ENCODE measurements around the gene GSK3B.
"Not testable (repeated sequence)": the region's sequence is repeated elsewhere in the genome, so short reads cannot be mapped to it uniquely, and the experiment has no call there.

Gene GSK3B

GRCh38 chr3:119998166-119998565, 96.1 kb downstream of the GSK3B start:
- no peak for DNase-seq

DNA sequence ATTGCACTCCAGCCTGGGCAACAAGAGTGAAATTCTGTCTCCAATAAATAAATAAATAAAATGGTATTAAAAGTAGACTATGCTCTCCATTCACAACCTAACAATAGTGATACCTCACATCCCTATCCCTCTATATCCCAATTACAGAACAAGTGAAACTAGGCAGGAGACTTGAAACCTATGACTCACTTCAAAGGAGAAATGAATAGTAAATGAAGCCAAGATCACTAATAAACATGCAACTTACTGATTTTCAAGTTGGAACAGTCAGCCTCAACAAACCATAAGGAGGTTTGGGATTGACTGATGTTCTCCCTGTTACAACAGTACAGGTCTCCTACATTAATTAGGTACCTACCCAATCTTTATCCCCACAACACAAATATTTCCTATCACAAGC, 103.4 kb downstream of the GSK3B start:
- DNase-seq = no peak

GRCh38 chr3:119989981-119990655, 104.1 kb downstream of the GSK3B start:
- no peak for DNase-seq

- not testable (repeated sequence) for DNase-seq
Observed at GRCh38 chr3:119986812-119987211, 107.4 kb downstream of the GSK3B start.

DNA sequence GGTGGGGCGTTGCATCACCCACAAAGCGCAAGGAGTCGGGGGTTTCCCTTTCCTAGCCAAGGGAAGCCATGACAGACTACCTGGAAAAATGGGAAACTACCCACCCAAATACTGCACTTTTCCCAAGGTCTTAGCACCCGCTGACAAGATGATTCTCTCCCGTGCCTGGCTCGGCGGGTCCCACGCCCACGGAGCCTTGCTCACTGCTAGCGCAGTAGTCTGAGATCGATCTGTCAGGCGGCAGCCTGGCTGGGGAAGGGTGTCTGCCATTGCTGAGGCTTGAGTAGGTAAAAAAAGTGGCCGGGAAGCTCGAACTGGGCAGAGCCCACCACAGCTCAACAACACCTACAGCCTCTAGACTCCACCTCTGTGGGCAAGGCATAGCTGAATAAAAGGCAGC, 112.9 kb downstream of the GSK3B start:
- DNase-seq = no peak

DNA sequence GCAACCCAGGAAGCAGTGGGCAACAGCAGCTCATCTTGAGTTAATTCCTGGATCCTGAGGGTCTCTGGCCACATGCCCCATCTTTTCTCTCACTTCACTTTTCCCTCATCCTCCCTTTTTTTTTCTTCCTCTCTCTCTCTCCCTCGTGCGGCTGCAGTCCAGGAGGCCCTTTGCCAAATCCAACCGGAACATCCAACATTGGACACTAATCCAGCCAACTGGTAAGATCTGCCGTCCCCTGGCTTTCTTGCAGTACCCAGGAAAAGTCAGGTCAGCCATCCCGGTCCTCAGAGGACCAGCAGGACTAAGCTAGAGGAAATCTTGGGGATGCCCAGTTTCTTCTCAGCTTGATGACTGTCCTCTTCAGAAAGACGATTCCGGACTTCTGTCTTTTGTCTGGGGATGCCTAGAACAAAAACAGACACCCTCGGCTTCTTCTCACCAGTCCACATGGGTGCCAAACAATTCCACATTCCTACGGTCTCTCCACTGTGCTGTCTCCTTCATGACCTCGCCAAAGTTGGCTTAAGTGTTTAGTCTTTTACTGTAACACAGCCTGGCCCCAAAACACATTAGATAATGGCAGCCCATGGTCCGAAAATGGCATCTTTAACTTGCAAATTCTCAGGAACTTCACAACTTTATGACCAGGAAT, 115.6 kb downstream of the GSK3B start:
- no peak for DNase-seq

- DNase-seq = no peak
Observed at GRCh38 chr3:119977353-119977752, 116.9 kb downstream of the GSK3B start.

DNA sequence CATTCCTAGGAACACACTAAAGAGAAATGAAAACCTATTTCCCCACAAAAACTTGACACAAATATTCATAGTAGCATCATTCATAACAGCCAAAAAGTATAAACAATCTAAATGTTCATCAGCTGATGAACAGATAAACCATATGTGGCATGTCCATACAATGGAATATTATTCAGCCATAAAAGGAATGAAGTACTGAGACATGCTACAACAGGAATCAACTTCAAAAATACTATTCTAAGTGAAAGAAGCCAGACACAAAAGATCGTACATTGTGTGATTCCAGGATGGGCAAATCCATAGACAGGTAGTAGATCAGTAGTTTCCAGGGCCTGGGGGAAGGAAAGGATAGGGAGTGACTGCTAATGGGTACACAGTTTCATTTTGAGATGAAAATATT, 118.0 kb downstream of the GSK3B start:
- no peak for DNase-seq

DNA sequence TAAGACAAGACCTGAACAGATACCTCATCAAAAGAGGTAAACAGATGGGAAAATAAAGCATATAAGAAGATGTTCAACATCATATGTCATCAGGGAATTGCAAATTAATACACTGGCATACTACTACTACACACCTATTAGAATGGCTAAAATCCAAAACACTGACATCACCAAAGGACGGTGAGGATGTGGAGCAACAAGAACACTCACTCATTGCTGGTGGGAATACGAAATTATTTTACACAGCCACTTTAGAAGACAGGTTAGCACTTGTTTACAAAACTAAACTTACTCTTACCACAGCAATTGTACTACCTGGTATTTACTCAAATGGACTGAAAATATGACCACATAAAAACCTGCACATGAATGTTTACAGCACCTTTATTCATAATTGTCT, 119.6 kb downstream of the GSK3B start:
- no peak for DNase-seq

- DNase-seq = no peak
Observed at GRCh38 chr3:119973018-119973646, 121.1 kb downstream of the GSK3B start.

DNA sequence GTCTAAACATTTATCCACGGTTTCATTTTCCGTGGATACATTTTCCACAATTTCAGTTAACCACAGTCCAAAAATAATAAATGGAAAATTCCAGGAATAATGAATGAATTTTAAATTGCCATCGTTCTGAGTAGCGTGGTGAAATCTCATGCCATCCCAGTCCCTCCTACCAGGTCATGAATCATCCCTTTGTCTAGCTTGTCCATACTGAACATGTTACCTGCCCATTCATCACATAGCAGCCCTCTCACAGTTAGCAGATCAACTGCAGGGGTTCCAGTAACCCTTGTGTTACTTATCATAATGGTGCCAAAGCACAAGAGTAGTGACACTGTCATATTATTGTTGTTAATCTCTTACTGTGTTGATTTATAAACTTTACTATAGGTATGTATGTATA, 124.5 kb downstream of the GSK3B start:
- no peak for DNase-seq

- no peak for DNase-seq
Observed at GRCh38 chr3:119967353-119968006, 126.8 kb downstream of the GSK3B start.

DNA sequence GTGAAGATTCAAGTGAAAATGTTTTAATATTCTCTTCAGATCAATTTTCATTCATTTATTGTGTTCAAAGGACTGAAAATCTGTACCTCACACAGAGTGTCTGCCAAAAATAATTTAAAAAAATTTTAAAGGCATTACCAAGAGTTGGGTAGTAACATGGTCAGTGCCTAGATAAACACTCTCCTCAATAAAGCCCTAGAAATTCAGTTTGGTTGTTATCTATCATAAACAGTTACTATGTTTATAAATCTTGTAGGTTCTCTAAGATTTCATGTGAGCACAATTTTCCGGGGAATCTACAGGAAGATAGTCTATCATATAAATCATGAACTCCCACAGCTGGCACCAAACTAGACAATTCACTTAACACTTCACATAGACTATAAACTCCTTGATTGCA, 128.6 kb downstream of the GSK3B start:
- no peak for DNase-seq

DNA sequence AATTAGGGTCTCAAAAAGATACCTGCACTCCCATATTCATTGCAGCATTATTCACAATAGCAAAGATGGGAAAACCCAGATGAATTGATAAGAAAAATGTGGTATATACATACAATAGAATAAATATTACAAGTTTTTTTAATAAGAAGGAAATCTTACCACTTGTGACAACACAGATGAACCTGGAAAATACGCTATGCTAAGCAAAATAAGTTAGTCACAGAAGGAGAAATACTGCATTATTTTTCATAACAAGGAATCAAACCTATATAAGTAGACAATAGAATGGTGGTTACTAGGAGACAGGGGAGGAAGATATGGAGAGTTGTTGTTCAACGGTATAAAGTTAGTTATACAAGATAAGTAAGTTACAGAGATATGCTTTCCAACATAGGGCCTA, 130.0 kb downstream of the GSK3B start:
- no peak for DNase-seq

DNA sequence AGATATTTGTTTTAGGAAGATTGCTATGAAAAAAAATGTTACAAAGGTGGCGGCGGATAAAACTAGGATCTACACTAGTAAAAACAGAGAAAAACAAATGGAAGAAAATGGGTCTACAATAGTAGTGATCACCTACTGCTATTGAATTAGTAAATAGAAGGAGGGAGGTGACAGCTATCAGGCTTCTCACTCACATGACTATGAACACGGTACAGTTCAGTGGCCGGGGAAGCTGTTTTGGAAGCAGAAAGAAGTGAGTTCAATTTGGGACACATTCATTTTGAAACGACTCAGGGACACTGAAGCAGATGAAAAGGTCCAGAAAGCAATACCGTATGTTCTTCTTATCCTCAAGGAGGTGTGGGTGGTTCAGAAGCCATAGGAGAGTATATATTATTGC, 138.3 kb downstream of the GSK3B start:
- no peak for DNase-seq

GRCh38 chr3:119950666-119951325, 143.5 kb downstream of the GSK3B start:
- DNase-seq = no peak

- no peak for DNase-seq
Observed at GRCh38 chr3:119945291-119945690, 149.0 kb downstream of the GSK3B start.

GRCh38 chr3:119944091-119944490, 150.2 kb downstream of the GSK3B start:
- DNase-seq = no peak

DNA sequence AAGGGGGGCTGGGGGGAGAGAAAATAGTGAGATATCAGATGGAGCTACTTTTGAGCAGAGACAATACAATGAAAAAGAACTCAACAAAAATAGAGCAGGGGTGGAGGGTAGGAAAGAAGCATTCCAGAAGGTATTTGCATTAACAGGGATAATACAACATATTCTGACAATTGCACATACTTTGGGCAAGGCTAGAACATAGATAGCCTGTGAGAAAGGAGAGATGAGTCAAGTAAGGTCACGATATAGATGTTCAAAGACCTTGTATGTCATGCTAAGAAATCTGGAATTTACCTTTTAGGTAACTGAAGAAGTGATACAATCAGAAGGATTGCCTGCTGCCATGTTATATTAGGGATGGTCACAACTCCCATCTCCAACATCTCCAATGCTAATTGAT, 155.2 kb downstream of the GSK3B start:
- no peak for DNase-seq

GRCh38 chr3:119937229-119937628, 157.0 kb downstream of the GSK3B start:
- DNase-seq = peak in 3 of 5 experiments; percentile 4 to 85 (median 21)

DNA sequence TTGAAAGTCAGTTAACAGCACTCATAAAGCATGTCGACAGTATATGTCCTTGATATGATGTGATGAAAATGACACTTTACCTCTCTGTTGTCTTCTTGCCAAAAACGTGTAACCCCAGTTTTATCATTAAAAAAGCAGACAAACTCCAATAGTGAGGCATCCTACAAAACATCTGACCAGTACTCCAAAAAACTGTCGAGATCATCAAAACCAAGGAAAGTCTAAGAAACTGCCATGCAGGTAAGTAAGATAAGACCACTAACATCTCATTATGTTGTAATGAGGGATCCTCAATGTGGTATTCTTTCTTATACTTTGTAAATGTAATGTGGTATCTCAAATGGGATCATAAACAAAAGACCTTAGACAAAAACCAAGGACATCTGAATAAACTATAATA, 160.0 kb downstream of the GSK3B start:
- no peak for DNase-seq

GRCh38 chr3:119933207-119933606, 161.0 kb downstream of the GSK3B start:
- DNase-seq = no peak

DNA sequence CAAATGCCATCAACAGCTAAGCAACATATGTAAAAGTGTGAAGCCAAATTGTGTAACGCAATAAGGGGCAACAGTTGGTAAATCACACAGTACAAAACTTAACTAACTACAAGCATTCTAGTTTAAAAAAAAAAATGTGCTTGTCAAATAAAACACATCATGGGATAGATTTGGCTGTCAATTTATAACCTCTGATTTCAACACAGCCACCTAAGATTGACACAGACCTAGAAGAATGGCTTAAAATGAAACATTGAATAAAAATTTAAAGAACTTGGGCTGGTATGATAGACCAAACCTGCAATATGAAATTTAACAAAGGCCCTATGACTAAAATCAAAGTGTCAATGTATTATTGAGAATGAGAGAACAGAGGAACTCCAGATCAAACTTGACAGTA, 164.0 kb downstream of the GSK3B start:
- DNase-seq = no peak

All from T-helper 2 cell (primary cell).